ENCODE data around the gene ATP6V0E2. TPM values are rescaled to one million over a fixed set of nuclear protein-coding genes. Genes with fewer than 3 reads are reported as not detected.
A peak's percentile ranks its signal among the peaks of the same experiment; 100 is the strongest.

Gene ATP6V0E2
- total RNA-seq, 2 donors from 2014 or later, result 32.6 to 64.3 TPM

DNA sequence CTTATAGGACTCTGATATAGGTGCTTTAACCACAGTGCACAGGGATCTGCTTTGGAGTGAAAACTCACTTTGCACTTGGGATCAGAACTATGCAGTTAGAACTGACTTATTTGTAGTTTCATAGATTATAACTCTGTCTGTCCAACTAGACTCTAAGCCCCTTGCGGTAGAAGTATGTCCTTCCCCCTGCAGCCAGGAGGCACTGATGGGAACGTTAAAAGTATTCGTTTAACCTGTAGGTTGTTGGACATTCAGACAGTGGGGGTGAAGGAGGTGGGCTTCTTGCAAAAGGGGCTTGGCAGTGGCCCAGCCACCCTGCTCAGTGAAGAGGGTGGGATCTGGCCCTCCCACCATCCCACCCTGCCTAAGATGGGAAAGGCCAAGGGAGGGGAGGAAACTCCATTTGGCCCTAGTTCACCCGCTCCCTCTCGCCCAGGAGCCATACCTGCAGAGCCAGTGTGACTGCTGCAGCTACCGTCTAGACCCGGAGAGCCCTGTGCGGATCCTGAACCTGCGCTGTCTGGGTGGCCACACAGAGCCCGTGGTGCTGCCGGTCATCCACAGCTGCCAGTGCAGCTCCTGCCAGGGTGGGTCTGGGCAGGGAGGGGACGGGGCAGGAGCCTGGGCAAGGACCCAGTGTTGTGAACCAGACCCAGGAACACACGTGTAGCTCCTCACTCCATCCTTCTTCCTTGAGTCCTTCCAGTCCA lies 41.3 kb upstream of the ATP6V0E2 start:
- H3K9me3 Mint-ChIP-seq, result no peaks in the 10 kb centered on the region
- H3K27ac Mint-ChIP-seq, result no peak overlapping the region
- H3K4me1 Mint-ChIP-seq (ENCODE audit: low read depth in 2 of 2), result peaks cover under 1% of the 10 kb centered on the region in 2 donors
- DNase-seq (ENCODE audit: low spot score), result no peak
- no peaks in the 10 kb centered on the region for H3K36me3 Mint-ChIP-seq
- ATAC-seq, result peak in 1 of 2 donors; percentile 33
- peaks cover 17 to 25% of the 10 kb centered on the region in 2 donors for H3K27me3 Mint-ChIP-seq
- no peak overlapping the region for H3K4me3 Mint-ChIP-seq

- H3K4me1 Mint-ChIP-seq (ENCODE audit: low read depth in 2 of 2), result peaks cover 6% of the 10 kb centered on the region in 2 donors
- peaks cover 17 to 25% of the 10 kb centered on the region in 2 donors for H3K27me3 Mint-ChIP-seq
- H3K9me3 Mint-ChIP-seq, result no peaks in the 10 kb centered on the region
- H3K36me3 Mint-ChIP-seq, result no peaks in the 10 kb centered on the region
- no peak overlapping the region for H3K27ac Mint-ChIP-seq
- H3K4me3 Mint-ChIP-seq, result no peak overlapping the region
- ATAC-seq (no peak), DNase-seq (ENCODE audit: low spot score) (no peak)
These were observed 40.2 kb upstream of the ATP6V0E2 start for GRCh38 chr7:149833495-149834130.

- Mint-ChIP-seq H3K9me3 (no peaks in the 10 kb centered on the region), H3K27me3 (peaks cover 17 to 25% of the 10 kb centered on the region in 2 donors), H3K4me1 (ENCODE audit: low read depth in 2 of 2) (peaks cover 14 to 16% of the 10 kb centered on the region in 2 donors), H3K4me3 (no peak overlapping the region), H3K36me3 (no peaks in the 10 kb centered on the region), H3K27ac (no peak overlapping the region)
- no peak for DNase-seq (ENCODE audit: low spot score)
- no peak for ATAC-seq
These were observed 39.2 kb upstream of the ATP6V0E2 start for GRCh38 chr7:149834601-149835000.

GRCh38 chr7:149836434-149836833 lies 37.3 kb upstream of the ATP6V0E2 start:
- ATAC-seq (no peak), DNase-seq (ENCODE audit: low spot score) (no peak)
- no peaks in the 10 kb centered on the region for H3K36me3 Mint-ChIP-seq
- no peak overlapping the region for H3K4me3 Mint-ChIP-seq
- peaks cover 20 to 21% of the 10 kb centered on the region in 2 donors for H3K4me1 Mint-ChIP-seq (ENCODE audit: low read depth in 2 of 2)
- H3K27me3 Mint-ChIP-seq, result peaks cover 17 to 25% of the 10 kb centered on the region in 2 donors
- no peaks in the 10 kb centered on the region for H3K9me3 Mint-ChIP-seq
- H3K27ac Mint-ChIP-seq, result no peak overlapping the region

DNA sequence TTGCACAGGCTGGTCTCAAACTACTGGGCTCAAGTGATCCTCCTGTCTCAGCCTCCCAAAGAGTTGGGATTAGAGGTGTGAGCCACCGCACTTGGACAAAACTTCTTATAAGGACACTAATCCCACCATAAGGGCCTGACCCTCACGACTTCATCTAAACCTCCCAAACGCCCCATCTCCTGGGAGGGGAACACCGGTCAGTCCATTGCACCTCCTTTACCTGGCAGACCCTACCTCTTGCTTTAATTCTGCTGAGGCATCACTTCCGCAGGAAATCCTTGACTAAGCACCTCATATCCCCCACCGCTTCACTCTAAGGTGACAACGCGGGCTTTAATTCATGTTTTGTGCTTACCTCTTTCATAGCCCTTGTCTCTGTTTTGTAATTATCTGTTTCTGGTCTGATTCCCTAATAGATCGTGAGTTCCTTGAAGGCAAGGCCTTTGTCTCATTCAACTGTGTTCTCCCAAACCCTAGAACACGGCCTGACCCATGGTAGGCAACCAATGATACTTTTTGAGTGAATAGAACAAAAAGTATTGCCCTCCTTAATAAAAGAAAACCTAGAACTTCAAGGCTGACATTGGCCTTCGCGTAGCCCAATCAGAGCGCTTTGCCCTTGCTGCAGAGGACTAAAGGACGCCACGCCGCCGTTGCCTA lies 36.1 kb upstream of the ATP6V0E2 start:
- peaks cover 14 to 24% of the 10 kb centered on the region in 2 donors for H3K27me3 Mint-ChIP-seq
- H3K4me1 Mint-ChIP-seq (ENCODE audit: low read depth in 2 of 2), result peaks cover 20 to 21% of the 10 kb centered on the region in 2 donors
- peak overlapping the region; percentile 29 to 42 for H3K27ac Mint-ChIP-seq
- DNase-seq (ENCODE audit: low spot score) (no peak), ATAC-seq (no peak)
- peak overlapping the region; percentile 89 for H3K4me3 Mint-ChIP-seq
- no peaks in the 10 kb centered on the region for H3K36me3 Mint-ChIP-seq
- no peaks in the 10 kb centered on the region for H3K9me3 Mint-ChIP-seq

- ATAC-seq, result peak; percentile 99
- DNase-seq (ENCODE audit: low spot score), result peak; percentile 97
- H3K9me3 Mint-ChIP-seq, result no peaks in the 10 kb centered on the region
- H3K27me3 Mint-ChIP-seq, result peaks cover 11 to 18% of the 10 kb centered on the region in 2 donors
- peak within 1 kb of the TSS; percentile 89 for H3K4me3 Mint-ChIP-seq
- H3K4me1 Mint-ChIP-seq (ENCODE audit: low read depth in 2 of 2), result peaks cover 20 to 21% of the 10 kb centered on the region in 2 donors
- no peaks in the 10 kb centered on the region for H3K36me3 Mint-ChIP-seq
- peak within 1 kb of the TSS; percentile 45 to 76 for H3K27ac Mint-ChIP-seq
These were observed 35.4 kb upstream of the ATP6V0E2 start, which contains the start of gene ZNF862 for GRCh38 chr7:149838224-149838991. Gene ZNF862 (plus strand): TSS chr7:149838375. CDS start chr7:149838612, 237 bp downstream.

DNA sequence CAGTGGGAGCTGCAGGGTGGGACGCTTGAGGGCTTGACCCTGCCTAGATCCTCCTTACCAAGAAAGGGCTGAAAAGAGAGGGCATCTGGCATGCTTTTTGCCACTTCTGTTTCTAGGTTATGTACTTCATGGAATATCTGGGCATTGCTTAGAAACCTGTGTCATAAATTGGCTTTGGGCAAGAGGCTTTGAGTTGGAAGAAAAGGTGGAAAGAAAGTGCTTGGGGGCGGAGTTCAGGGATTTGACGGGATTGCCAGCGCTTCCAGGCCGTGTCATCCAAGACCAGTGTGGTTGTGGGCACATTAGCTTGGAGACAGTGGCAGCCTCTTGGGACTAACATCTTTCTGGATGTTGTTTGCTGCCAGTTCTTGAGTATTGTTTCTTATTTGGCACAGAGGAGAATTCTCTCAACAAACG lies 34.8 kb upstream of the ATP6V0E2 start:
- ATAC-seq, result no peak

DNA sequence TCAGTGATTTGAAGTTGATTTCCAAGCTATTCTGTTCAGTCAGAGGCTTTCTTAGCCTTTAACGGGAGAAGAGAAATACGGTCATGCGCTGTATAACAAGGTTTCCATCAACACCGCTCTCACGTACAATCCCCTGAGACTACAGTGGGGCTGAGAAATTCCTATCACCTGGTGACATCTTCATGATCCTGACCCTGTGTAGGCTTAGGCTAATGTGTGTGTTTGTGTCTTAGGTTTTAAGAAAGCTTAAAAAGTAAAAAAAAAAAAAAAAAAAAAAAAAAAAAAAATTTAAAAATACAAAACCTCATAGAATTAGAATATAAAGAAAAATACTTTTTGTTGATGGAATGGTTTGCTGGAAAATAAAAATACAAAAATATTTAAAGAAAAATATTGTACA lies 33.8 kb upstream of the ATP6V0E2 start:
- DNase-seq (ENCODE audit: low spot score) (no peak), ATAC-seq (no peak)
- Mint-ChIP-seq H3K9me3 (no peaks in the 10 kb centered on the region), H3K36me3 (peaks cover under 1% of the 10 kb centered on the region), H3K4me3 (peak overlapping the region; percentile 89), H3K27ac (no peak overlapping the region), H3K4me1 (ENCODE audit: low read depth in 2 of 2) (peaks cover 20 to 21% of the 10 kb centered on the region in 2 donors), H3K27me3 (peaks cover 2 to 5% of the 10 kb centered on the region in 2 donors)

More for the DNA sequence above, 34.8 kb upstream of the ATP6V0E2 start:
- Mint-ChIP-seq H3K4me1 (ENCODE audit: low read depth in 2 of 2) (peaks cover 20 to 21% of the 10 kb centered on the region in 2 donors), H3K27ac (peak overlapping the region; percentile 45 to 76), H3K4me3 (peak overlapping the region; percentile 89), H3K9me3 (no peaks in the 10 kb centered on the region), H3K27me3 (peaks cover 8 to 14% of the 10 kb centered on the region in 2 donors), H3K36me3 (no peaks in the 10 kb centered on the region)
- no peak for DNase-seq (ENCODE audit: low spot score)

DNA sequence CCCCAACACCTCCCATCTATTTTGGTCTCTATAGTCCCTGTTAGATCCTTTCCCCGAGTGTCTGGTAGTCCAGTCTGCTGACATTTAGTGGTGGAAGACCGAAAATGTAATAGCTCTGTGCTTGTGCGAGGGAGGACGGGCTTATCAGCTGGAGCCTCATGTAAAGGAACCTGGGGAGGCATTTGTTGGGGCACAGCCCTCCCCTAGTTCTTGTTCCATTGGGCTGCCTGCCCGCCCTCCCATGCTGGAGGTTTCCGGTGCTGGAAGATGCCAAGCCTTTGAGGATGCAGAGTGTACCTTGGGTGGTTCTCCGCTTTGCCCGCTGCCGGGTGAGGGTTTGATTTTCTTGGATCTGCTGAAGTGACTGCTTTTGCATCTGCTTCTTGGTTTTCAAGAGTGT lies 30.2 kb upstream of the ATP6V0E2 start:
- H3K9me3 Mint-ChIP-seq, result no peaks in the 10 kb centered on the region
- H3K27me3 Mint-ChIP-seq, result no peaks in the 10 kb centered on the region
- ATAC-seq (no peak), DNase-seq (ENCODE audit: low spot score) (no peak)
- H3K4me3 Mint-ChIP-seq, result no peak overlapping the region
- no peak overlapping the region for H3K27ac Mint-ChIP-seq
- peaks cover 5% of the 10 kb centered on the region for H3K36me3 Mint-ChIP-seq
- H3K4me1 Mint-ChIP-seq (ENCODE audit: low read depth in 2 of 2), result peaks cover 14 to 19% of the 10 kb centered on the region in 2 donors

- Mint-ChIP-seq H3K27ac (no peak overlapping the region), H3K36me3 (peaks cover 5% of the 10 kb centered on the region), H3K27me3 (no peaks in the 10 kb centered on the region), H3K4me3 (no peak overlapping the region), H3K4me1 (ENCODE audit: low read depth in 2 of 2) (peaks cover 7 to 11% of the 10 kb centered on the region in 2 donors), H3K9me3 (no peaks in the 10 kb centered on the region)
- ATAC-seq (no peak), DNase-seq (ENCODE audit: low spot score) (no peak)
These were observed 29.3 kb upstream of the ATP6V0E2 start for GRCh38 chr7:149844445-149844844.

GRCh38 chr7:149845257-149845980 lies 28.4 kb upstream of the ATP6V0E2 start:
- Mint-ChIP-seq H3K27ac (no peak overlapping the region), H3K27me3 (no peaks in the 10 kb centered on the region), H3K4me1 (ENCODE audit: low read depth in 2 of 2) (peaks cover 2 to 7% of the 10 kb centered on the region in 2 donors), H3K4me3 (no peak overlapping the region), H3K9me3 (no peaks in the 10 kb centered on the region), H3K36me3 (peaks cover 5% of the 10 kb centered on the region)
- ATAC-seq, result no peak
- DNase-seq (ENCODE audit: low spot score), result no peak

DNA sequence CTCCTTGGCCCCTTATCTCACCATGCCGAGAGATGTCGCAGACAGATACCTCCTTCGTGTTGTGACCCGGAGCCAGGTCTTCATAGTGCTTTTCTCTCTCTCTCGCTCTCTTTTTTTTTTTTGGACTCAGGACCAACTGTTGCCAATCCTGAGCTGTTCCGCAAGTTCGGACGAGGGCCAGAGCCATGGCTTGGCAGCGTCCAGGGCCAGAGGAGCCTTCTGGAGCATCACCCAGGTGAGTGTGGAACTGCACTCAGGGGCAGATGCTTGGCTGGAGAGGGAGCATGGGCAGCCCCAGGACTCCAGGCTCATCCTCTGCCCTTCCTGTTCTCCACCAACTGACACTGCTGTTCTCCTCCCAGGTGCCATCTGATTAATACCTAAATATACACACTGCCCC lies 27.7 kb upstream of the ATP6V0E2 start:
- no peaks in the 10 kb centered on the region for H3K9me3 Mint-ChIP-seq
- H3K27me3 Mint-ChIP-seq, result no peaks in the 10 kb centered on the region
- no peak overlapping the region for H3K4me3 Mint-ChIP-seq
- DNase-seq (ENCODE audit: low spot score), result peak; percentile 12
- peaks cover 0 to 4% of the 10 kb centered on the region in 2 donors for H3K4me1 Mint-ChIP-seq (ENCODE audit: low read depth in 2 of 2)
- H3K27ac Mint-ChIP-seq, result no peak overlapping the region
- ATAC-seq, result no peak
- H3K36me3 Mint-ChIP-seq, result peaks cover 5% of the 10 kb centered on the region

All from natural killer cell treated with Interleukin-12 subunit alpha and Interleukin-12 subunit beta and Interleukin-15 and Interleukin-18, amount 100 ng/mL, for 72 hours (primary cell).